NCI-H2029 (cell line): ENCODE results near the gene EFEMP2.
A peak's percentile ranks its signal among the peaks of the same experiment; 100 is the strongest.
"Not testable (repeated sequence)": the region's sequence is repeated elsewhere in the genome, so short reads cannot be mapped to it uniquely, and the experiment has no call there.

ENCODE experiments used
- DNase-seq: peaks from one replicate; lab custom pipeline; 2025; lab: John Stamatoyannopoulos, UW

EFEMP2 gene

DNA sequence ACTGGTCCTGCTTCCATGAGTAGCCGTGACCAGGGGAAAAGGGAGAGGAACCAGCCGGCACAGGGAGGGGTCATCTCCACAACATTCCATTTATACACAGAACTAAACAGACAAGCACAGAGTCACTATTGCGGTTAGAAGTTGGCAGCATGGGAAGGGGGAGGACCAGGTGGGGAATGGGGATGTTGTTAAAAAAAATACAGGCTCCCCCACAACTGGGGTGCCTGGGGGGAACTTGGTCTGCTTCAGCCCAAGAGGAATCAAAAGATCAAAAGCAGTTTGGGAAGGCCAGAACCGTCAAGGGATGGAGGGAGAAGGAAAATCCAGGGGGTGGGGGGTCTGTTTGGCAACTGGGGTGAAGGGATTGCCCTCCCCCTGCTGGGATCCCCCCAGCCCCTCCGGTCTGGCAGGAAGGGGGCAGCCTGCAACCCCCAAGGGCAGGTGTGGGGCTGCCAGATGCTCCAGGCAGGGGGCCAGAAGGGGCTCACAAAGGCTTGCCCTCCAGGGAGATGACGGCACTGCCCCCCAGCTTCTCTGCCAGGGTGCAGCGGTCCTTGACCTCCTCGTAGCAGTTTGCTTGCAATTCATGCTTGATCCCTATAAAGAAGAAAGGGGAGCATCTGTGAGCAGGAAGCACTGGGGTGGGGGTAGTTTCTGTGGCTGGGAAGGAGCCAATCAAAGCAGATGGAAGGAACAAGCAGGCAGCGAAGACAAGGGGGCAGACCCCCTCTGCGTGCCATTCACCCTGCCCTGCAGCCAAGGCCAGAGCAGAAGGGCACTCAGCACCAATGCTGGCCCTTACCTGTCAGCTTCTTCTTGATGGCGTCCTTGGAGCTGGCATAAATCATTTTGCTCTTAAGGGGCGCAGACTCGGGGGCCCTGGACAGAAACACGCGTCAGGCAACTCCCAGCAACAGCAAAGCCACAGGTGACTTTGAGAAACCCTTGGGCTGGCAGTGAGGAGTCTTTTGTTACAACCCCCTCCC is 17.5 kb downstream of the EFEMP2 start:
- DNase-seq, result no peak

GRCh38 chr11:65854161-65854592 is 18.4 kb downstream of the EFEMP2 start:
- DNase-seq, result no peak

DNA sequence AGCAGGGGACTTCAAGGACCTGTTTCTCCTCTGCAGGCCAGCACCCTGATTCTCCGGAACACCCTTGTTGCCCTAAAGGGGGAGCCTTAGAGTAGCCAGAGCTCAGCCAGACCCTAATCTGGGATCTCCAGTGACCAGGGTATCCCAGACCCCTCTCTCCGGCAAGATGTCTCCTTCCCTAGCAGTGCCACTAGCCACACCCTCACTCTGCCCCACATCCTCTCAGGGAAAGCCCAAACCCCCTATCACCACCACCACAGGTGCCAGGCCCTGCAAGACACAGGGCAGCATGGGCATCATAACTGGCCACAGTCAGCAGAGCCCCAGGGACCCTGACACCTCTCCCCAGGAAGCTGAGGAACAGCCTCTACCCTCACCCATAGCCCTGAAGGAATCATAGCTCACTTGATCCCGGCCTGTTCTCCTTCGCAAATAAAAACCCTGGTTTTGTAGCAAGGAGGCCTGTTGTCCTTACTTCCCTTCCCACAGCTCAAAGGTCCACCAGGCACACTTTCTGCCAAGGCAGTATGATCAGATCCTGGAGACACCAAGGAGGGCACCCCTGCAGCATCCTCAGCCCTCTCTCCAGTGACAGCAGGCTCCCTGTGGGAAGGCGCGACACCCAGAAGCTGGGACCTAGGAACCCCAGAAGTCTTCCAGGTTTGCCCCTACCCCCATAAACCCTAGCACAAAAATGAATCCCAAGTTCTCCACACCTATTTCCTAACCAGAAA is 19.2 kb downstream of the EFEMP2 start:
- no peak for DNase-seq

DNA sequence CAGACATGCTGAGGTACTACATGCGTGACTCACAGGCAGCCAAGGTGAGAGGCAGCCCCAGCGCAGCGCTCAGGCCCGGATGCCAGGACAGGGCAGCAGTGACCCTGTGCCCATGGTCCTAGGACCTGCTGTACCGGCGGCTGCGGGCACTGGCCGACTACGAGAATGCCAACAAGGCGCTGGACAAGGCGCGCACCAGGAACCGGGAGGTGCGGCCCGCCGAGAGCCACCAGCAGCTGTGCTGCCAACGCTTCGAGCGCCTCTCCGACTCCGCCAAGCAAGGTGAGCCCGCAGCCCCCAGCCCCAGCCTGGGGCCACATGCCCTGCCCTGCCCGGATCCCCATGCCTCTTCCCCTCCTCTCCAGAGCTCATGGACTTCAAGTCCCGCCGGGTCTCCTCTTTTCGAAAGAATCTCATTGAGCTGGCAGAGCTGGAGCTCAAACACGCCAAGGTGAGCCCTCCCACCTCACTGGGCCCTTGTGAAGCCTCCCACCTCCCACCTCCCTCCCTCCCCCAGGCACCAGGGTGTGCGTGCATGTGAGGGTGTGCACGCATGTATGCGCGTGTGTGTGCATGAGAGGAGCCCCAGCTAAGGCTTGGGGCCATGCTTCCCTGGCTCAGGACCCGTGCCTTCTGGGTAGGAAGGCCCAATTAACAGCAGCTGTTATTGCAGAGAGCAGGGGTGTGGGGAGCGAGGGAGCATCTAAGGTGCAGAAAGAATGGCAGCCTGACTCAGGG is 19.9 kb downstream of the EFEMP2 start:
- no peak for DNase-seq

GRCh38 chr11:65851811-65852507 is 20.6 kb downstream of the EFEMP2 start:
- no peak for DNase-seq

DNA sequence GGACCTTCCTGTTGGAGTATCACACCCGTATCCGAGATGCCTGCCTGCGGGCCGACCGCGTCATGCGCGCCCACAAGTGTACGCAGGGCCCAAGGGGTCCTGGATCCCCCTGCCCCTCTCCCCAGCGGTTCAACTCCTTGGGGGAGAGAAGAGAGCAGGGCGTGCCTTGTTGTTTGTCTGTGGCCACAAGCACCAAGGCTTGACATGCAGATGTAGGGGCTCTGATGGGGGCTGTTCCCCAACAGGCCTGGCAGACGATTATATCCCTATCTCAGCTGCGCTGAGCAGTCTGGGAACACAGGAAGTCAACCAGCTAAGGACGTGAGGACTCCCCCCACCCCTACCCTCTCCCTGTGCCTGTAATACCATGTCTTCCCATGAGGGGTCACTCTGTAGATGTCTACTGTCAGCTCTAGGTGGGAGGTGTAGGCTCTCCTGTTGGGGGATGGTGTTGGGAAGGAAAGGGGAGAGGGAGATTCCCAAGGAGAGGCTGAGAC is 21.5 kb downstream of the EFEMP2 start:
- DNase-seq, result no peak

- no peak for DNase-seq
Observed at GRCh38 chr11:65850217-65851082, 22.1 kb downstream of the EFEMP2 start.

DNA sequence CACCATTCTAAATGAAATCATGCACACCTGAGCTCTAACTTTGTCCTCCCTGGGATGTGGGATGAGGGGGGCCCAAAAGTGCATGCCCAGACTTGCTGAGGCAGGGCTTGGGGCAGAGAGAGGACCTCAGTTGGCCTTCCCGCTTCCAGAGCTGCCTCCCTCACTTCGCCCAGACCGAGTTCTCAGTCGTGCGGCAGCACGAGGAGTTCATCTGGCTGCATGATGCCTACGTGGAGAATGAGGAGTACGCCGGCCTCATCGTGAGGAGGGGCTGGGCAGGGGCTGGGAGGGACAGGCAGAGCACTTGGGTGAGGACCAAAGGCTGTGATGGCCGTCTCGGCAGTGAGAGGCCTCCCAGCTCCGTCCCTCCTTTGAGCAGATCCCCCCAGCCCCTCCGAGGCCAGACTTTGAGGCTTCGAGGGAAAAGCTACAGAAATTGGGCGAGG is 22.8 kb downstream of the EFEMP2 start:
- no peak for DNase-seq

- DNase-seq, result no peak
Observed at GRCh38 chr11:65849366-65849765, 23.2 kb downstream of the EFEMP2 start.

DNA sequence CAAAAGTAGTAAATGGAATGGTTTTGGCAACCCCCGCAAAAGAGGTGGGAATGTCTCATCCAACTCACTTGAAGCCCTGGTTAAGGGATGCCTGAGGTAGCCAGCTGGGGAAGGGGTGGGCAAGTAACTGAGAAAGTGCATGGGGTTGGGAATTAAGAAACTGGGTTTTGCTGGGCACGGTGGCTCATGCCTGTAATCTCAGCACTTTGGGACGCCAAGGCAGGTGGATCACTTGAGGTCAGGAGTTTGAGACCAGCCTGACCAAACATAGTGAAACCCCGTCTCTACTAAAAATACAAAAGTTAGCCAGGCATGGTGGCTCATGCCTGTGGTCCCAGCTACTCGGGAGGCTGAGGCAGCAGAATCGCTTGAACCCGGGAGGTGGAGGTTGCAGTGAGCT is 23.9 kb downstream of the EFEMP2 start:
- not testable (repeated sequence) for DNase-seq

- no peak for DNase-seq
Observed at GRCh38 chr11:65847746-65848145, 24.9 kb downstream of the EFEMP2 start.

- DNase-seq, result no peak
Observed at GRCh38 chr11:65844231-65844872, 28.2 kb downstream of the EFEMP2 start.

DNA sequence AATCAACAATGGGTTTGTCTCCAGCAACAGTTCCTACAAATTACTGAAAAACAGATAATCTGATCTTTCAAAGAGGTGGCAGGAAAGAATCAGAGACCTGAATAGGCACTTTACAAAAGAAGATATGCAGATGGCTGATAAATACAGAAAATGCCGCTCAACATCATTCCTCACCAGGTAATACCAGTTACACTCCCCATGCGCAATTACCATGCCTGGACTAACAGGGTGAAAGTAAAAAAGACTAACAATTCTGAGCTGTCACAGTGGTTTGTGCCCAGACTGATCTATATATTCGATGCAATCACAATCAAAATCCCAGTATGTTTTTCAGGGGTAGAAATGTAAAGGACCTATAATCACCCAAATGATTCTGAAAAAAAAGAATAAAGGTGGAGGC is 28.8 kb downstream of the EFEMP2 start:
- DNase-seq, result no peak

GRCh38 chr11:65842144-65842543 is 30.5 kb downstream of the EFEMP2 start:
- DNase-seq, result no peak

- DNase-seq, result no peak
Observed at GRCh38 chr11:65834202-65834601, 38.4 kb downstream of the EFEMP2 start.

- DNase-seq, result peak; percentile 90
Observed at GRCh38 chr11:65833297-65834030, 39.1 kb downstream of the EFEMP2 start, which contains the start of gene SNX32. TSS of gene SNX32 (plus strand) at chr11:65833963. CDS start at chr11:65834066, 103 bp downstream.

DNA sequence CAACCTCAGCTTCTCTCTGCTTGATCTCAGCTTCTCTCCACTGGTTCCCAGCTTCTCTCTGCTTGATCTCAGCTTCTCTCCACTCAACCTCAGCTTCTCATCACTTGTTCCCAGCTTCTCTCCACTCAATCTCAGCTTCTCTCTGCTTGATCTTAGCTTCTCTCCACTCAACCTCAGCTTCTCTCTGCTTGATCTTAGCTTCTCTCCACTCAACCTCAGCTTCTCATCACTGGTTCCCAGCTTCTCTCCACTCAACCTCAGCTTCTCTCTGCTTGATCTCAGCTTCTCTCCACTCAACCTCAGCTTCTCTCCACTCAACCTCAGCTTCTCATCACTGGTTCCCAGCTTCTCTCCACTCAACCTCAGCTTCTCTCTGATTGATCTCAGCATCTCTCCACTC is 40.4 kb downstream of the EFEMP2 start:
- not testable (repeated sequence) for DNase-seq

GRCh38 chr11:65829459-65829858 is 43.1 kb downstream of the EFEMP2 start:
- DNase-seq, result no peak
